ENCODE measurements around the gene MDM1. TPM values are rescaled to one million over a fixed set of nuclear protein-coding genes. Genes with fewer than 3 reads are reported as not detected.

The MDM1 gene
- total RNA-seq, 2 experiments from 2014 or later = 25.2 to 28.4 TPM

DNA sequence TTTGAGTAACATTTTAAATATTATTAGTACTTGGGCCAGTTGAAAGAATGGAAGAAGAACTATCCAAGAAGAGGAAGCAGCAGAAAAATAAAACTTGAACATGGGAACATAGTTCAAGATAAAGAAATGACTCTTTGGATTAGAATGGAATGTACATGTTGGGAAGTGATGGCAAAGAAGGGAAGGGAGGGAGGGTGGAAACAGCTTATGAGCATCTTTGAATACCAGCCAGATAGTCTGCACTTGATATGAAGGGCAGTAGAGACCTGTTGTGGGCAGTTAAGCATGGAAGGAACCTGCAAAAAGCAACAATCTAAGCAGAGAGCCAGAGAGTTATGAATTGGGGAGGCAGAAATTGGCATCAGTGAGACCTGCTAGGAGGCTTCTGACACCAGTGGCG, 68.8 kb downstream of the MDM1 start:
- ChIA-PET POLR2A (no interaction called here), CTCF (no interaction called here)
- DNase-seq = no peak
- Mint-ChIP-seq H3K27me3 (peaks cover 28% of the 10 kb centered on the region), H3K4me3 (no peak overlapping the region), H3K4me1 (peaks cover 32% of the 10 kb centered on the region), H3K9me3 (peaks cover 5% of the 10 kb centered on the region), H3K27ac (no peak overlapping the region), H3K36me3 (ENCODE audit: low read depth) (no peaks in the 10 kb centered on the region)

DNA sequence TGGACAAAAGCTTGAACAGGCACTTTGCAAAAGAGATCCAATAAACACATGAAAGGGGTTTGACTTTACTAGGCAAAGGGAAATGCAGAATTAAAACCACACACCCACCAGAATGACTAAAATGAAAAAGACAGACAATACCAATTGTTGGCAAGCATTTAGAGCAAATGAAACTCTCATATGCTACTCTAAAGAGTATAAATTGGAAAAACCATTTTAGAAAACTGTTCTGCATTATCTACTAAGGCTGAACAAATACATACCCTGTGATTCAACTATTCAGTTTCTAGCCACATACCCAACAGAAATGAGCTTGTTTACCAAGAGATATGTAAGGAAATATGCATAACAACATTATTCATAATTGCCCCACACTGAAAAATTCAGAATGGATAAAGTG, 70.3 kb downstream of the MDM1 start:
- Mint-ChIP-seq H3K4me3 (no peak overlapping the region), H3K27ac (no peak overlapping the region), H3K36me3 (ENCODE audit: low read depth) (no peaks in the 10 kb centered on the region), H3K4me1 (peaks cover 25% of the 10 kb centered on the region), H3K9me3 (peaks cover 5% of the 10 kb centered on the region), H3K27me3 (peaks cover 33% of the 10 kb centered on the region)
- DNase-seq = no peak
- POLR2A ChIA-PET = no interaction called here
- CTCF ChIA-PET = interaction anchor here (1.1 to 1.4 kb wide), 2 partner anchors 11 to 29 kb away, joined by 3 to 5 read pairs; no protein-coding TSS in a partner anchor

DNA sequence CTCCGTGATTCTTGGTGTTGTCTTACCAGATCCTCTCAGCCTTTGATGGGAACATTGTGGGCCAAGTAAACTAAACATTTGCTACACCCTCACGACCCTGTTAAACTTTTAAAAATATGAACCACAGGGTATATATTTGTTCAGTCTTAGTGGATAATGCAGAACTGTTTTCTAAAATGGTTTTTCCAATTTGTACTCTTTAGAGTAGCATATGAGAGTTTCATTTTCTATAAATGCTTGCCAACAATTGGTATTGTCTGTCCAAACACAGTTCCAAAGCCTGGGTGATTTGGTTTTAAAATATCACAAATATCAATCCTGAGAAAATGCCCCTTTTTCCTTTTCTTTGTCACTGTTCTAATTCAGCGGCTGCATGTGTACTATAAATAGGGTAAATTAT, 72.0 kb downstream of the MDM1 start:
- no peak overlapping the region for H3K27ac Mint-ChIP-seq
- no peaks in the 10 kb centered on the region for H3K36me3 Mint-ChIP-seq (ENCODE audit: low read depth)
- no peak for DNase-seq
- no peaks in the 10 kb centered on the region for H3K9me3 Mint-ChIP-seq
- ChIA-PET CTCF (no interaction called here), POLR2A (no interaction called here)
- H3K27me3 Mint-ChIP-seq = peaks cover 30% of the 10 kb centered on the region
- H3K4me3 Mint-ChIP-seq = no peak overlapping the region
- H3K4me1 Mint-ChIP-seq = peaks cover 22% of the 10 kb centered on the region

DNA sequence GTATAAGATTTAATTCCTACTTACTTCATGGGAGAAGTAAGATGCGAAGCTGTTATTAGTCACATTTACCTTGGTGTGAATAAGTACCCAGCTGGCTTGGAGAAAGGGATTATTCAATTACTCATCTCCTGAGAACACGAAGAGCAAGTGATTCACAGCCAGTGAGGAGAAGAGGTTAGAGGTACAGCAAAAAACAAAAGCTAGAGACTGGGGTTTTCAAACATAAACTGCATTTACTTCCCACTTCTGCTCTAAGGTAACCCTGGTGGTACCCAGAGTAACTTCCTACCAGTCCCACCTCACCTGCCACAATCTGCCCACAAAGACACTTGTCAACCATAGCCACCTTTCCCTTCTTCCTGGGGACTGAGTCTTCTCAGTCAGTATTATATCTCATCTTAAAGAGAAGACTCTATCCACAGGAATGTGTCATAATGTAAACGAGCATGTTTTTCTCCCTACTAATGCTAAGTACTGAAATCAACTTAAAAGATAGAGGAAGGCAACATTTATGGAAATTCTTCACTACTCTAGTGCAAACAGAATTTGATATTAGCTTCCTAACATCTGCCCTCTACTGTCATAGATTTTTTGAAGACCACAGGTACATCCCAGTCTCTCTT, 72.7 kb downstream of the MDM1 start:
- POLR2A ChIA-PET = interaction anchor here (0.7 kb wide), 1 partner anchor 14 kb away, joined by 8 read pairs; no protein-coding TSS in a partner anchor
- H3K27ac Mint-ChIP-seq = no peak overlapping the region

DNA sequence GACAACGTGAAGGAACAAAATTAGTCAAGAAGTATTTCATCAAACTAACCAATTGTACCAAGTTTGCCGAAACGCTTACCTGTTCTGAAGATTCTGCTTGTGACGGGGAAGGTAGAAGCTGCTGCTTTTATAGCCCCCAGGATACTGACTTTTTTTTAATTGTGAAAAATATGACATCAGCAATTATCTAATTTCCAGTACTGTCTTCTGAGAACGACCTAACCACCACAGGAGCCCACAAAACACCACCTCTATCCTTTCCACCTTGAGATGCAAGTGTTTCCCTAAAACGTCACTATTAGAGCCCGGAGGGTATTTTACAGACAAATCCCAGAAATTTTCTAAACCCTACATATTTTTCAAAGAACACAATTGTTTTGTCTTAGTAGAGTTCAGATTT, 78.7 kb downstream of the MDM1 start, which contains the start of gene IL22:
IL22 (minus strand) TSS at position 101 of the 400 bp plus-strand sequence. CDS start 156 bp downstream, outside the sequence.
- peaks cover 33% of the 10 kb centered on the region for H3K27me3 Mint-ChIP-seq
- POLR2A ChIA-PET = no interaction called here

More for the DNA sequence above, 72.7 kb downstream of the MDM1 start:
- DNase-seq = no peak
- Mint-ChIP-seq H3K9me3 (no peaks in the 10 kb centered on the region), H3K4me3 (no peak overlapping the region), H3K36me3 (ENCODE audit: low read depth) (no peaks in the 10 kb centered on the region), H3K27me3 (peaks cover 32% of the 10 kb centered on the region), H3K4me1 (peaks cover 22% of the 10 kb centered on the region)
- CTCF ChIA-PET = interaction anchor here (1.0 kb wide), 1 partner anchor 14 kb away, joined by 4 read pairs; no protein-coding TSS in a partner anchor

DNA sequence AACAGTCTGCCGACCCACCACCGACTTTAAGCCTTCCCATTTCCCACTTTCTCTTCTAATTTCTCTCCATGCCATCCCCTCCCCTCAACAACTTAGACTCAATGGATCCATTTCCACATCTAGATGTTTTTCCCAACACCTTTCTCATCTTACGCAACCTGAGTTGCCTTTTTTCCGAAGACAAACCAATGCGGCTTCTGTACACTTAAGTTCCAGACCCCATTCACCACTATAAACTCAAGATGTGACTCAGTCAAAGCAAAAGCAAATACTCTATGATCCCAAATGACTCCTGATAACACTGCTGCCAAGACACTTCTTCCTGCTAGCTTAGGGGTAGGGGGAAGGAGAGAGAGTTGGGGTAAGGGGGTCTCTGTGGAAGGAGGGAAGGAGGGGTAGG, 80.1 kb downstream of the MDM1 start:
- H3K9me3 Mint-ChIP-seq = no peaks in the 10 kb centered on the region
- H3K4me3 Mint-ChIP-seq = no peak overlapping the region
- no peaks in the 10 kb centered on the region for H3K36me3 Mint-ChIP-seq (ENCODE audit: low read depth)
- H3K4me1 Mint-ChIP-seq = no peaks in the 10 kb centered on the region
- DNase-seq = no peak
- POLR2A ChIA-PET = no interaction called here
- CTCF ChIA-PET = interaction anchor here (0.9 to 2.8 kb wide), 4 partner anchors 12 to 28 kb away, joined by 3 to 8 read pairs (median 7); no protein-coding TSS in a partner anchor
- H3K27me3 Mint-ChIP-seq = peaks cover 32% of the 10 kb centered on the region
- no peak overlapping the region for H3K27ac Mint-ChIP-seq

More for the DNA sequence above, 78.7 kb downstream of the MDM1 start, which contains the start of gene IL22:
- CTCF ChIA-PET = interaction anchor here (0.6 to 0.8 kb wide), 2 partner anchors 12 to 63 kb away, joined by 4 to 5 read pairs; no protein-coding TSS in a partner anchor
- no peak for DNase-seq
- Mint-ChIP-seq H3K36me3 (ENCODE audit: low read depth) (no peaks in the 10 kb centered on the region), H3K4me1 (no peaks in the 10 kb centered on the region), H3K4me3 (no peak within 1 kb of the TSS), H3K27ac (no peak within 1 kb of the TSS), H3K9me3 (no peaks in the 10 kb centered on the region)

GRCh38 chr12:68250454-68250853, 81.7 kb downstream of the MDM1 start:
- no peaks in the 10 kb centered on the region for H3K36me3 Mint-ChIP-seq (ENCODE audit: low read depth)
- H3K4me1 Mint-ChIP-seq = no peaks in the 10 kb centered on the region
- ChIA-PET CTCF (interaction anchor here (0.6 to 2.8 kb wide), 7 partner anchors 10 to 997 kb away, joined by 3 to 8 read pairs (median 4); no protein-coding TSS in a partner anchor), POLR2A (no interaction called here)
- H3K4me3 Mint-ChIP-seq = no peak overlapping the region
- H3K9me3 Mint-ChIP-seq = no peaks in the 10 kb centered on the region
- peaks cover 40% of the 10 kb centered on the region for H3K27me3 Mint-ChIP-seq
- DNase-seq = no peak
- H3K27ac Mint-ChIP-seq = no peak overlapping the region

DNA sequence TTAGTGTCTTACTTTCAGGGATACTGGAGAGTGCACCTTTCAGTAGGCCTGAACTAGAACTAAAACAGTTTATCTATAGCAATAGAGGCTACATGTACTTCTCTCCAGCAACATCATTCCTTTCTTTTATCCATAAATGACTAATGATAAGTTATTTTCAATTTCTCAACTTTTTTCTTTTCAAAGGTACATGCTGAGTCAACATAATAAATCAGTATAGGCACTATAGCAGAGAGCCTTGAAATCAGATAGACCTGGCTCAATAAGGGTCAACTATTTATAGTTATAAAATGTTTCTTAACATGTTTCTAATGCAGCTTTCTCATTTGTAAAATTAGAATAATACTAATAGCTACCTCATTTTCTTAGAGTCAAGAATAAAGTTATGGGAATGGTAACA, 84.4 kb downstream of the MDM1 start:
- Mint-ChIP-seq H3K27ac (no peak overlapping the region), H3K27me3 (peaks cover 36% of the 10 kb centered on the region), H3K9me3 (peaks cover 5% of the 10 kb centered on the region), H3K4me1 (peaks cover 2% of the 10 kb centered on the region), H3K4me3 (no peak overlapping the region), H3K36me3 (ENCODE audit: low read depth) (no peaks in the 10 kb centered on the region)
- ChIA-PET CTCF (interaction anchor here (0.9 to 1.2 kb wide), 2 partner anchors 16 to 27 kb away, joined by 3 read pairs; no protein-coding TSS in a partner anchor), POLR2A (no interaction called here)
- DNase-seq = no peak

GRCh38 chr12:68246350-68246749, 85.8 kb downstream of the MDM1 start:
- CTCF ChIA-PET = interaction anchor here (1.0 to 1.2 kb wide), 2 partner anchors 12 to 15 kb away, joined by 3 read pairs; no protein-coding TSS in a partner anchor
- H3K36me3 Mint-ChIP-seq (ENCODE audit: low read depth) = no peaks in the 10 kb centered on the region
- H3K4me3 Mint-ChIP-seq = no peak overlapping the region
- peaks cover 29% of the 10 kb centered on the region for H3K27me3 Mint-ChIP-seq
- DNase-seq = no peak
- peaks cover 15% of the 10 kb centered on the region for H3K4me1 Mint-ChIP-seq
- POLR2A ChIA-PET = no interaction called here
- no peak overlapping the region for H3K27ac Mint-ChIP-seq
- H3K9me3 Mint-ChIP-seq = peaks cover 7% of the 10 kb centered on the region

- Mint-ChIP-seq H3K4me3 (no peak overlapping the region), H3K4me1 (peaks cover 24% of the 10 kb centered on the region), H3K36me3 (ENCODE audit: low read depth) (peaks cover 6% of the 10 kb centered on the region), H3K9me3 (peaks cover 7% of the 10 kb centered on the region), H3K27me3 (peaks cover 25% of the 10 kb centered on the region), H3K27ac (no peak overlapping the region)
- DNase-seq = no peak
- POLR2A ChIA-PET = interaction anchor here (0.6 kb wide), 1 partner anchor 14 kb away, joined by 8 read pairs; no protein-coding TSS in a partner anchor
- CTCF ChIA-PET = interaction anchor here (0.7 to 1.5 kb wide), 2 partner anchors 12 to 457 kb away, joined by 3 read pairs; no protein-coding TSS in a partner anchor
These were observed 86.8 kb downstream of the MDM1 start for GRCh38 chr12:68245180-68246021.

Measured in activated CD4-positive, alpha-beta T cell treated with anti-CD3 and anti-CD28 coated beads, Interleukin-2, amount 10 ng/mL, durations not matched to agents 7 days and 5 days (primary cell).